ENCODE results near the gene CXCL12.

Gene CXCL12

GRCh38 chr10:44353128-44353390, 31.8 kb downstream of the CXCL12 start:
- no peak overlapping the region for H3K4me3 ChIP-seq (ENCODE audit: low read depth, low read length)
- no peak for TF ChIP-seq CTCF (IDR thresholded peaks at IDR 0.05; ENCODE audit: low read depth, low read length)

GRCh38 chr10:44352316-44353127, 32.4 kb downstream of the CXCL12 start:
- no peak overlapping the region for H3K4me3 ChIP-seq (ENCODE audit: low read depth, low read length)
- TF ChIP-seq CTCF (IDR thresholded peaks at IDR 0.05; ENCODE audit: low read depth, low read length): no peak

- no peak for TF ChIP-seq CTCF (IDR thresholded peaks at IDR 0.05; ENCODE audit: low read depth, low read length)
- H3K4me3 ChIP-seq (ENCODE audit: low read depth, low read length): no peak overlapping the region
Measured at GRCh38 chr10:44348496-44348895, 36.4 kb downstream of the CXCL12 start.

GRCh38 chr10:44347609-44348400, 37.1 kb downstream of the CXCL12 start:
- no peak overlapping the region for H3K4me3 ChIP-seq (ENCODE audit: low read depth, low read length)
- TF ChIP-seq CTCF (IDR thresholded peaks at IDR 0.05; ENCODE audit: low read depth, low read length): no peak

GRCh38 chr10:44344727-44345126, 40.2 kb downstream of the CXCL12 start:
- no peak for TF ChIP-seq CTCF (IDR thresholded peaks at IDR 0.05; ENCODE audit: low read depth, low read length)

GRCh38 chr10:44343843-44344242, 41.1 kb downstream of the CXCL12 start:
- TF ChIP-seq CTCF (IDR thresholded peaks at IDR 0.05; ENCODE audit: low read depth, low read length): no peak

More at GRCh38 chr10:44344727-44345126, 40.2 kb downstream of the CXCL12 start:
- no peak overlapping the region for H3K4me3 ChIP-seq (ENCODE audit: low read depth, low read length)

GRCh38 chr10:44341886-44342285, 43.0 kb downstream of the CXCL12 start:
- no peak for TF ChIP-seq CTCF (IDR thresholded peaks at IDR 0.05; ENCODE audit: low read depth, low read length)
- H3K4me3 ChIP-seq (ENCODE audit: low read depth, low read length): no peak overlapping the region

More at GRCh38 chr10:44343843-44344242, 41.1 kb downstream of the CXCL12 start:
- no peak overlapping the region for H3K4me3 ChIP-seq (ENCODE audit: low read depth, low read length)

Measured in WI38 (cell line).